Ramos (cell line): ENCODE data around the gene HNRNPM.

Experiments used
- in situ Hi-C: fragments of 300-500 bp; cut with MboI; formaldehyde crosslinking; loops from one replicate; pipeline ENCODE4 v1.14.3; 2022; ENCODE audit warnings: low sequenced_read_pairs; ENCODE audit not compliant: unreplicated experiment

The HNRNPM gene

GRCh38 chr19:8459095-8459494 lies 14.3 kb downstream of the HNRNPM start:
- in situ Hi-C loops, result no loop called here

GRCh38 chr19:8459520-8460270 lies 14.9 kb downstream of the HNRNPM start:
- in situ Hi-C loops, result no loop called here

GRCh38 chr19:8460516-8461298 lies 15.9 kb downstream of the HNRNPM start:
- in situ Hi-C loops, result no loop called here

GRCh38 chr19:8461376-8461775 lies 16.6 kb downstream of the HNRNPM start:
- in situ Hi-C loops, result no loop called here

- in situ Hi-C loops, result no loop called here
Observed at GRCh38 chr19:8461891-8462290, 17.1 kb downstream of the HNRNPM start.

- in situ Hi-C loops, result no loop called here
Observed at GRCh38 chr19:8462571-8462970, 17.8 kb downstream of the HNRNPM start.

GRCh38 chr19:8463365-8463764 lies 18.6 kb downstream of the HNRNPM start:
- in situ Hi-C loops, result no loop called here

GRCh38 chr19:8466018-8466417 lies 21.2 kb downstream of the HNRNPM start:
- in situ Hi-C loops, result no loop called here

- in situ Hi-C loops, result no loop called here
Observed at GRCh38 chr19:8468124-8468523, 23.3 kb downstream of the HNRNPM start.

- in situ Hi-C loops, result no loop called here
Observed at GRCh38 chr19:8468761-8469373, 24.1 kb downstream of the HNRNPM start.

- in situ Hi-C loops, result no loop called here
Observed at GRCh38 chr19:8469613-8470368, 25.0 kb downstream of the HNRNPM start.

GRCh38 chr19:8473648-8474476 lies 29.1 kb downstream of the HNRNPM start:
- in situ Hi-C loops, result no loop called here

GRCh38 chr19:8475005-8475404 lies 30.2 kb downstream of the HNRNPM start:
- in situ Hi-C loops, result no loop called here

- in situ Hi-C loops, result no loop called here
Observed at GRCh38 chr19:8476524-8476923, 31.7 kb downstream of the HNRNPM start.

GRCh38 chr19:8477889-8478288 lies 33.1 kb downstream of the HNRNPM start:
- in situ Hi-C loops, result no loop called here

GRCh38 chr19:8478598-8478997 lies 33.8 kb downstream of the HNRNPM start:
- in situ Hi-C loops, result no loop called here

GRCh38 chr19:8481201-8481600 lies 36.4 kb downstream of the HNRNPM start:
- in situ Hi-C loops, result no loop called here

GRCh38 chr19:8481616-8482015 lies 36.8 kb downstream of the HNRNPM start:
- in situ Hi-C loops, result no loop called here

- in situ Hi-C loops, result no loop called here
Observed at GRCh38 chr19:8482696-8483095, 37.9 kb downstream of the HNRNPM start.

- in situ Hi-C loops, result no loop called here
Observed at GRCh38 chr19:8483165-8483564, 38.4 kb downstream of the HNRNPM start.
